Measurements from ENCODE around the gene SRSF9. TPM values are rescaled to one million over a fixed set of nuclear protein-coding genes. Genes with fewer than 3 reads are reported as not detected.
"Not testable (repeated sequence)": the region's sequence is repeated elsewhere in the genome, so short reads cannot be mapped to it uniquely, and the experiment has no call there.

SRSF9 gene
- total RNA-seq, 1 donor from 2014 or later, result 113 TPM

- H3K27me3 Mint-ChIP-seq (ENCODE audit: low read depth), result no peaks in the 10 kb centered on the region
- H3K4me3 Mint-ChIP-seq (ENCODE audit: unreplicated experiment), result no peak overlapping the region
- TF ChIP-seq CTCF (IDR thresholded peaks at IDR 0.05), result peak; percentile 54
- no peaks in the 10 kb centered on the region for H3K9me3 Mint-ChIP-seq (ENCODE audit: low read depth)
- H3K36me3 Mint-ChIP-seq (ENCODE audit: low read depth), result peaks cover 23% of the 10 kb centered on the region
- DNase-seq (ENCODE audit: low spot score), result no peak
- no peaks in the 10 kb centered on the region for H3K4me1 Mint-ChIP-seq (ENCODE audit: low read depth)
- H3K27ac Mint-ChIP-seq (ENCODE audit: unreplicated experiment), result no peak overlapping the region
Measured at GRCh38 chr12:120457133-120457532, 12.4 kb downstream of the SRSF9 start.

DNA sequence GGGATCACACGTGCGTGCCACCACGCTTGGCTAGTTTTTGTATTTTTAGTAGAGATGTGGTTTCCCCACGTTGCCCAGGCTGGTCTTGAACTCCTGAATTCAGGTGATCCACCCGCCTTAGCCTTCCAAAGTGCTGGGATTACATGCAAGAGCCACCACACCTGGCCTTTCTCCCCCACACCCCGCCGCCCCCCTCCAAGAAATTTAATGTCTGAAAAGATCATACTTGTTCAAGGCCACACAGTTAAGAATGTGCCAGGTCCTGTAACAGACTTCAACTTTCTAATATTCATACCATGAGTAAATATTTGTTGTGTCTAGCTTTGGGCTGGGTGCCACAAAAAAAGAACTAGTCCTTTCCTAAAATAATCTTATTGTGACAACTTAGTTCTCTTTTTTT lies 14.2 kb downstream of the SRSF9 start:
- no peak overlapping the region for H3K27ac Mint-ChIP-seq (ENCODE audit: unreplicated experiment)
- H3K36me3 Mint-ChIP-seq (ENCODE audit: low read depth), result peaks cover 20% of the 10 kb centered on the region
- no peaks in the 10 kb centered on the region for H3K27me3 Mint-ChIP-seq (ENCODE audit: low read depth)
- no peaks in the 10 kb centered on the region for H3K4me1 Mint-ChIP-seq (ENCODE audit: low read depth)
- no peak for DNase-seq (ENCODE audit: low spot score)
- H3K4me3 Mint-ChIP-seq (ENCODE audit: unreplicated experiment), result no peak overlapping the region
- TF ChIP-seq CTCF (IDR thresholded peaks at IDR 0.05), result no peak
- no peaks in the 10 kb centered on the region for H3K9me3 Mint-ChIP-seq (ENCODE audit: low read depth)

DNA sequence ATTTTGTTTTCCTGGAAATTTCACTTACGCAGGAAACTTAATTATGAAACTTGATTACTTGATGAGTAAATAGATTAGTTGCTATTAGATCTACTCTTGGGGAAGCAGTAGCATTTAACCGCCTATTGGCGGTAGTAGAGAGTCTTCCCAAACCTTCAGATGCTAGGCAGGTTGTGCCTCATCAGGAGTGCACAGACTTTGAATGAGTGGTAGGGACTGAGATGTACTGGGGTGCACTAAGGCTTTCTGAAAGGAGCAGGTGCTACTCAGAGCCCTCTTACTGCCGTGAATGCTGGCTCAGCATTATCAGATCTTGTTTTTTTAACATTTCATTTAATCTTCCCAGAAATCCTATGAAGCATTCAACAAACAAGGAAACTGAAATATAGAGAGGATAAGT lies 15.6 kb downstream of the SRSF9 start:
- Mint-ChIP-seq H3K9me3 (ENCODE audit: low read depth) (no peaks in the 10 kb centered on the region), H3K27ac (ENCODE audit: unreplicated experiment) (no peak overlapping the region), H3K27me3 (ENCODE audit: low read depth) (no peaks in the 10 kb centered on the region), H3K4me1 (ENCODE audit: low read depth) (peaks cover 4% of the 10 kb centered on the region), H3K36me3 (ENCODE audit: low read depth) (peaks cover 19% of the 10 kb centered on the region), H3K4me3 (ENCODE audit: unreplicated experiment) (no peak overlapping the region)
- TF ChIP-seq CTCF (IDR thresholded peaks at IDR 0.05), result peak; percentile 77
- no peak for DNase-seq (ENCODE audit: low spot score)

DNA sequence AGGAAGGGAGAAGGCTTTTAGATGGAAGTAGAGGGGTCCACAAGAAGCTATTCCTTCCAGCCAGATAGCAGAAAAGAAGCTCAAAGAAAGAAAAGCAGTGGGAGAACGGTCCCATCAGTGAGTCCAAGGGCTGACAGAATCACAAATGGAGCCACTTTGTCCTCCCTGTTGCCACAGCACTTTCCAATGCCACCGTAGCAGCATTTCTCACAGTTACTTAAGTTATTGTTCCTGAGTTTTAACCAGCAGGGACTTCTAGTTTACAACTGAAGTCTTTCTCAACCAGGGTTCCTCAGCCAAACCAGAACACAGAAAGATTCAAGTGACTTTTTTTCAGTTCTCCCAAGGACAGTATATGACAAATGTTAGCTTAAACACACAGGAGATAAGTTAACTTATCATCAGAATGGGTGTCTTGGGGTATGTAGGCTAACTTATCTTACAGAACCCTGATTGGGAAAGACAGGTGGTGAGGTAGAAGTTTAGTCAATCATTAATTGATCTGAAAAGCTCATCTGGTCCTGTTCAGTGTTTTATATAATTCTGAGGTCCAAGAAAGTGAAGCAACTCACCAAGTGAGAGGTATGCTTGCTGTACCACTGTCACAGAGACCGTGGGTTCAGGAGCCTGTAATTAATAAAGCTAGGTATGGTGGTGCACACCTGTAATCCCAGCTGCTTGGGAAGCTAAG lies 16.3 kb downstream of the SRSF9 start:
- Mint-ChIP-seq H3K27me3 (ENCODE audit: low read depth) (no peaks in the 10 kb centered on the region), H3K4me3 (ENCODE audit: unreplicated experiment) (no peak overlapping the region), H3K4me1 (ENCODE audit: low read depth) (peaks cover 5% of the 10 kb centered on the region), H3K36me3 (ENCODE audit: low read depth) (peaks cover 17% of the 10 kb centered on the region), H3K9me3 (ENCODE audit: low read depth) (no peaks in the 10 kb centered on the region), H3K27ac (ENCODE audit: unreplicated experiment) (no peak overlapping the region)
- no peak for DNase-seq (ENCODE audit: low spot score)
- no peak for TF ChIP-seq CTCF (IDR thresholded peaks at IDR 0.05)

GRCh38 chr12:120452524-120452923 lies 17.0 kb downstream of the SRSF9 start:
- H3K4me3 Mint-ChIP-seq (ENCODE audit: unreplicated experiment); H3K9me3 Mint-ChIP-seq (ENCODE audit: low read depth); H3K27me3 Mint-ChIP-seq (ENCODE audit: low read depth); DNase-seq (ENCODE audit: low spot score); H3K27ac Mint-ChIP-seq (ENCODE audit: unreplicated experiment): not testable (repeated sequence)
- peaks cover 17% of the 10 kb centered on the region for H3K36me3 Mint-ChIP-seq (ENCODE audit: low read depth)
- peaks cover 10% of the 10 kb centered on the region for H3K4me1 Mint-ChIP-seq (ENCODE audit: low read depth)

GRCh38 chr12:120447992-120448391 lies 21.6 kb downstream of the SRSF9 start:
- H3K9me3 Mint-ChIP-seq (ENCODE audit: low read depth), result no peaks in the 10 kb centered on the region
- no peak for DNase-seq (ENCODE audit: low spot score)
- peak overlapping the region; percentile 59 for H3K27ac Mint-ChIP-seq (ENCODE audit: unreplicated experiment)
- peaks cover 5% of the 10 kb centered on the region for H3K36me3 Mint-ChIP-seq (ENCODE audit: low read depth)
- no peaks in the 10 kb centered on the region for H3K27me3 Mint-ChIP-seq (ENCODE audit: low read depth)
- no peak for TF ChIP-seq CTCF (IDR thresholded peaks at IDR 0.05)
- peaks cover 39% of the 10 kb centered on the region for H3K4me1 Mint-ChIP-seq (ENCODE audit: low read depth)
- H3K4me3 Mint-ChIP-seq (ENCODE audit: unreplicated experiment), result no peak overlapping the region

DNA sequence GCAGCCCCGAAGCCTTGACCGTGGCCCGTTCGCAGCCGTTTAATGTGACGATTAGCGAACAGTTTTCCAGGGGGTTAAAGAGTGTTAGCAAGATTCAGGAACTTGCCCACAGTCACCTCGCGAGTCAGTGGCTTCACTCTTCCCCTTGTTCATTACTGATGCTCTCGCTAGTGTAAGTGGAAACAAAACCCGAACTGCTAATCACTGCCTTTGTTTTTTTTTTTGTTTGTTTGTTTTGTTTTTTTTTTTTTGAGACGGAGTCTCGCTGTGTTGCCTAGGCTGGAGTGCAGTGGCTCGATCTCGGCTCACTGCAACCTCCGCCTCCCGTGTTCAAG lies 22.7 kb downstream of the SRSF9 start:
- H3K9me3 Mint-ChIP-seq (ENCODE audit: low read depth); DNase-seq (ENCODE audit: low spot score); H3K27me3 Mint-ChIP-seq (ENCODE audit: low read depth); H3K36me3 Mint-ChIP-seq (ENCODE audit: low read depth): not testable (repeated sequence)
- H3K27ac Mint-ChIP-seq (ENCODE audit: unreplicated experiment), result peak overlapping the region; percentile 98
- H3K4me1 Mint-ChIP-seq (ENCODE audit: low read depth), result peaks cover 39% of the 10 kb centered on the region
- peak overlapping the region; percentile 89 for H3K4me3 Mint-ChIP-seq (ENCODE audit: unreplicated experiment)
